Coronary artery (tissue), 2 donors: ENCODE results near the gene MCF2L2.

Experiments used
- DNase-seq: peaks from one replicate; pipeline ENCODE4 v3.0.0-alpha.2; 2017; ENCODE audit warnings: low spot score
- H3K27ac ChIP-seq, 2 donors: fragments of 200-600 bp; sonication (generic); one replicate each; pipeline ENCODE4 v1.5.1; 2016 to 2019
- H3K4me3 ChIP-seq: fragments of 200-600 bp; sonication (generic); 2 replicates; pipeline ENCODE4 v1.5.1; 2016; ENCODE audit warnings: mild to moderate bottlenecking, moderate library complexity
- CTCF ChIP-seq: fragments of 200-600 bp; sonication (generic); IDR thresholded peaks from one replicate; pipeline ENCODE4 v1.5.1; 2019; ENCODE audit warnings: antibody characterized with exemption

The MCF2L2 gene

GRCh38 chr3:183394150-183394549 is 34.3 kb downstream of the MCF2L2 start:
- no peak for TF ChIP-seq CTCF
- Histone ChIP-seq H3K4me3 (no peak overlapping the region), H3K27ac (no peak overlapping the region)
- no peak for DNase-seq

- no peak for DNase-seq
- no peak overlapping the region for H3K4me3 ChIP-seq
- H3K27ac ChIP-seq: no peak overlapping the region
- no peak for TF ChIP-seq CTCF
Observed at GRCh38 chr3:183393625-183394024, 34.8 kb downstream of the MCF2L2 start.

GRCh38 chr3:183392186-183393034 is 36.0 kb downstream of the MCF2L2 start:
- Histone ChIP-seq H3K27ac (no peak overlapping the region), H3K4me3 (no peak overlapping the region)
- no peak for TF ChIP-seq CTCF
- no peak for DNase-seq

- DNase-seq: no peak
- no peak overlapping the region for H3K4me3 ChIP-seq
- H3K27ac ChIP-seq: no peak overlapping the region
- TF ChIP-seq CTCF: no peak
Observed at GRCh38 chr3:183391460-183391859, 37.0 kb downstream of the MCF2L2 start.

- TF ChIP-seq CTCF: no peak
- Histone ChIP-seq H3K4me3 (no peak overlapping the region), H3K27ac (no peak overlapping the region)
- no peak for DNase-seq
Observed at GRCh38 chr3:183390844-183391243, 37.6 kb downstream of the MCF2L2 start.

GRCh38 chr3:183388213-183388895 is 40.1 kb downstream of the MCF2L2 start:
- Histone ChIP-seq H3K27ac (no peak overlapping the region), H3K4me3 (no peak overlapping the region)
- no peak for DNase-seq
- TF ChIP-seq CTCF: no peak

GRCh38 chr3:183387797-183388196 is 40.6 kb downstream of the MCF2L2 start:
- no peak for TF ChIP-seq CTCF
- Histone ChIP-seq H3K27ac (no peak overlapping the region), H3K4me3 (no peak overlapping the region)
- DNase-seq: no peak
